ENCODE results near the gene PTPRK. TPM values are rescaled to one million over a fixed set of nuclear protein-coding genes. Genes with fewer than 3 reads are reported as not detected.

PTPRK gene
- total and polyA plus RNA-seq, 9 of the 15 experiments (the other 6 are each of a cell fraction or from before 2014, with no cell fraction given), result 0.04 to 0.51 TPM; not detected in 7

DNA sequence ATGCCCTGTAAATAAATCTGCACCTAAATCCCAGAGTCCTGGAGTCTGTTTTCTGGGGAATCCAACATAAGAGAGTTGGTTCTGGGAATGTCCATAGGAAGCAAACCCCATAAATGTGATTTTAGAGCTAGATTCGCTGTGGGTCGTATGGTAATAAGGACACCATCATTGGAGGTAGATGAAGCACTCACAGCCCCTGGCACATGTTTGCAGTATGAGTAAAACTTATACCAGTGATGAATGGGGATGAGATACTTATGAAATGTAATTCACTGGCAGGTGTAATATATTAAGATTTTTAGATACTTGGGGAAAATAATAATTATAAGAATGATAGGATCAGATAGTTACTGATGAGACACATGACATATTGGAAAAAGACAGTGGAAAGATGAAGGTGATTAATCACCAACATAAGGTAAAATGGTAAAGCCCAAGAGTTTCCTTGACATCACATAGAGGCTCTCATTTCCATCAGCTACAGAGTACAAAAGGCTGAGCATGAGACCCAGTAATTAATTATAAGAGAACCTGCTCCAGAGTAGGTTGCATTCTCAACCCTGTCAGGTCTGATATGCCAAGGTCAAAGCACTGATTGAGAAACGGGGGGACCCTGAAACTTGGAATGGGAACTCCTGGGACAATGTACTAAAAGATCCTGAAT is 574.8 kb downstream of the PTPRK start:
- Histone ChIP-seq H3K9me1 (ENCODE audit: control insufficient read depth, insufficient read depth, low read length) (no peaks in the 10 kb centered on the region), H3K27ac (ENCODE audit: extremely low read depth, low read depth, low read length) (no peak overlapping the region), H3K36me3 (ENCODE audit: control insufficient read depth, insufficient read depth, low read length) (no peaks in the 10 kb centered on the region), H3K9me3 (replicated peaks; ENCODE audit: control insufficient read depth, insufficient read depth, low read depth, low read length) (no peaks in the 10 kb centered on the region), H3K4me2 (ENCODE audit: insufficient read depth, low read length) (no peak overlapping the region), H3K4me1 (replicated peaks in 1 of 2; ENCODE audit: control insufficient read depth in 2 of 2, insufficient read depth in 2 of 2, low read length in 2 of 2) (no peaks in the 10 kb centered on the region), H3K9ac (ENCODE audit: insufficient read depth in 1 of 2, low read depth in 2 of 2, low read length in 2 of 2) (no peak overlapping the region), H2AFZ (ENCODE audit: low read depth, low read length) (no peak overlapping the region), H4K20me1 (replicated peaks; ENCODE audit: control insufficient read depth, insufficient read depth, low read length) (no peaks in the 10 kb centered on the region), H3K27me3 (ENCODE audit: control insufficient read depth in 2 of 2, insufficient read depth in 2 of 2, low read length in 2 of 2) (no peaks in the 10 kb centered on the region), H3K79me2 (ENCODE audit: control insufficient read depth, insufficient read depth, low read length) (no peaks in the 10 kb centered on the region), H3K4me3 (no peak overlapping the region)
- ChIA-PET CTCF (ENCODE audit: low intra/inter-chr PET ratio) (no interaction called here), POLR2A (interaction anchor here (0.8 kb wide), 1 partner anchor 1275 kb away, joined by 3 read pairs; no protein-coding TSS in a partner anchor)
- TF ChIP-seq ZNF561 (CRISPR knock-in tag; conservative IDR thresholded peaks at IDR 0.05), result no peak
- no peak for TF ChIP-seq FOXJ2 (tag; IDR thresholded peaks at IDR 0.05)
- TF ChIP-seq CUX1 (CRISPR knock-in tag; IDR thresholded peaks at IDR 0.05), result no peak
- in situ Hi-C loops (cut with MboI) (no loop called here), intact Hi-C loops (cut with micrococcal nuclease) (no loop called here)
- no peak for DNase-seq (ENCODE audit: extremely low read depth in 1 of 4, low spot score in 3 of 4)
- no TSS peak for BruUV-seq (replicated peaks)
- no peak for ATAC-seq
- 0% methylated on average over 3 of the region's 3 CpGs for WGBS (ENCODE audit: insufficient coverage, low coverage, missing lambda C conversion rate)
- no peak for FAIRE-seq

Data from K562 (cell line).